Kidney capillary endothelial cell (primary cell): ENCODE measurements around the gene GDA.

Source experiments
- DNase-seq: peaks from one replicate; pipeline ENCODE4 v3.0.0-alpha.2; 2018; ENCODE audit warnings: low spot score

The GDA gene

DNA sequence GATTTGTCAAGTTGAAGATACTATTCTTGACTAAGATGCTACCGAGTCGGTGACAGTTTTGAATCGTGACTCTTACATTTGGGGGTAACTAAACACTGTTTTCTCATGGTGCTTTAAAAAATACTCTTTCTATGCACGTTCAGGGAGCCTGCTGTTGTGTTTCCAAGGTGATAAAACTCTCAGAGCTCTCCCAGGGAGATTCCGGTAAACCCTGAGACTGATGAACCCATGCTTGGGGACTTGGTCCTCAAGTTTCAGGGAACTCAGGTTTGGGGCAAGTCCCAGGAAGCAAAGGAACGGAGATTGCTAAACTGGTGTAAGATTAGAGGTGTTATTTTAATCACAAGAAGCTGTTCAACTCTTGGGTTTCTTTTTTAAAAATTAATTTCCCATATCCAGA lies 1.4 kb downstream of the GDA start:
- DNase-seq: no peak

DNA sequence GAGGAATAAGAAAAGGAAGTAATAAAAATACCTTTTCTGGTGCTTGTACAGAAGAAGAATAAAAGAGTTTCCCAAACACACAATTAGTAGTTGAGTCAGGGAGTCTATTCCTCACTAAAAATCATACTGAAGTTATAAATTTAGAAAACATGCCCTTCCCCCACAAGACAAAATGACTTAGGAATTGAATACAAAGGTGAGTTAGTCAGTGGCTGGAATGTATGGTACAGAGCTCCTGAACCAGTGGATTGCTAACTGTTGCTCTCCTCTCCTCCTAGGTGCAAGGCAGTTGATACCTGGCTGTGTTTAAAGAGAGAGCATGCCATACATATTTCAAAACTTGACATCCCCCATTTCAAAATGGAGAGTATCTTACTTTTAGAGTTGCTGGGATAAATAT lies 1.9 kb downstream of the GDA start:
- DNase-seq: no peak

DNA sequence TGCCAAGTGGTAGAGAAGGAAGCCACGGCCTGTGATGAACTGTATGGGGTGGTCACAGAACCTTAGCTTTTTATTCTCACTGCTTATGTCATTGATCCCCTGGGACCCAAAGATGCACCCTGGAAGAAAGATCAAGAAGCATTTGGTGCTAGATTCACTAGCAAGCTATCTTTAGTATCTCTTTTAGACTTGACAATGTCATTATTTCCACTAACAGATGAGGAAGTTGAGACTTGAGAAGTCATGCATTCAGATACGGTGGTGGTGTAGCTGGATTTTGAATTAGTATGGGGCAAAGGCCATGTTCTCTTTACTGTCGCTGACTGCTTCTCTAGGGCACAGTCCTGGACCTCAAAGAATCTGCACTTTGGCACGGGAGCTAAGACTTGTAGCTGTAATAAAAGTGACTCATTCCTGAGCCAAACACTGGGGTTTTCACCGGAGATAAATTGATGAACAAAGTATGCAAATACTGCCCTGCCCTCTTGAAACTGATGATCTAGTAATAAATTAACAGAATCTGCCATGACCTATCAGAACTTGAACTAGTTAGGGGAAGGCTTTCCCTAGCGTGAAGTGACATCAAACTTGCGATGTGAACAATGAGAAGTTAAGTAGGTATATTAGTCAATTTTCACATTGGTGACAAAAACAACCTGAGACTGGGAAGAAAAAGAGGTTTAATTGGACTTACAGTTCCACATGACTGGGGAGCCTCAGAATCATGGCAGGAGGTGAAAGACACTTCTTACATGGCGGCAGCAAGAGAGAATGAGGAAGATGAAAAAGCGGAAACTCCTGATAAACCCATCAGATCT lies 5.4 kb downstream of the GDA start:
- no peak for DNase-seq

DNA sequence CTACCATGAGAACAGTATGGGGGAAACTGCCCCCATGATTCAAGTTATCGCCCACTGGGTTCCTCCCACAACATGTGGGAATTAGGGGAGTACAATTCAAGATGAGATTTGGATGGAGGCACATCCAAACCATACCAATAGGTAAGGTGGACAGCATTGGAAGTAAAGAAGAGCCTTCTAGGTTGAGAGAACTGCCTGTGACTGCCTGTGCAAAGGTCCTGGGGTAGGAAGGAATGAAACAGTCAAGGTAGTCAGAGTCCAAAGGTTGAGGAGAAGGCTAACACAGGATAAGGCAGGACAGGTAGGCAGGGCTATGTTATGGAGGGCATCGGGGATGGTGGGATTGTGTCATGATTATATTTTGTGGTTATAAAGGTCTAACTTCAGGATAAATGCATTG lies 6.1 kb downstream of the GDA start:
- DNase-seq: no peak

DNA sequence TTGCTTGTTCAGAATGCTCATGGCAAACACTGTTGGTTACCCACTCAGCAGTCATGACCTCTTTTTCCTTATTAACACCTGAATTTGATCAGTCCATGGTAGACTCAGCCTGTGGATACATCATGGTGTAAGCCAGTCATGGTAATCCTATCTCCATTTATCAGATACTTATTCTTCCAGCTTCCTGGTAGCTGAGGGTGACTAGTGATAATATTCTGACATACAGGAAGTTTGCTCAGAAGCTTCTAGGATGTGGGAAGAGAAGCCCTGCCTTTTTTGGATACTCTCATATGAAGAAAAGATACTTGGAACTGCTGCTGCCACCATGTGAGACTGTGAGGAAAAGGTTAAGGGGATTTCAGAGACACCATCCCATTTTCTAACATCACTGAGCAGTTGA lies 7.3 kb downstream of the GDA start:
- no peak for DNase-seq

DNA sequence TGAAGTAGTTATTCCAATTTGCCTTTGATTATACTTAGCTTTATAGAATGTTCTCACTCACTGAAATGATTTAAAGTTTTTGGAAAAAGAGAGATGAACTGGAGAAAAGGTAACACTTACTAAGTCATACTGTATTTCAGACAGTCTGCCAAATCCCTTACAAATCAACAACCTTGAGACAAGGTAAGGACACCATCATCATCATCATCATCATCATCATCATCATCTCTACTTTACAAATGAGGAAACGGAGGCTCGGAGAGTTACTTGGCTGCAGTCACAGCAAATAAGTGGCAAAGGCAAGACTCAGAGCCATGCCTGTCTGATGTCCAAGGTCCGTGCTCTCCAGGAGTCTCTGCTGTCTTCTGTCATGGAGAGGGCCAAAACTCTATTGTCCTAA lies 9.4 kb downstream of the GDA start:
- no peak for DNase-seq

DNA sequence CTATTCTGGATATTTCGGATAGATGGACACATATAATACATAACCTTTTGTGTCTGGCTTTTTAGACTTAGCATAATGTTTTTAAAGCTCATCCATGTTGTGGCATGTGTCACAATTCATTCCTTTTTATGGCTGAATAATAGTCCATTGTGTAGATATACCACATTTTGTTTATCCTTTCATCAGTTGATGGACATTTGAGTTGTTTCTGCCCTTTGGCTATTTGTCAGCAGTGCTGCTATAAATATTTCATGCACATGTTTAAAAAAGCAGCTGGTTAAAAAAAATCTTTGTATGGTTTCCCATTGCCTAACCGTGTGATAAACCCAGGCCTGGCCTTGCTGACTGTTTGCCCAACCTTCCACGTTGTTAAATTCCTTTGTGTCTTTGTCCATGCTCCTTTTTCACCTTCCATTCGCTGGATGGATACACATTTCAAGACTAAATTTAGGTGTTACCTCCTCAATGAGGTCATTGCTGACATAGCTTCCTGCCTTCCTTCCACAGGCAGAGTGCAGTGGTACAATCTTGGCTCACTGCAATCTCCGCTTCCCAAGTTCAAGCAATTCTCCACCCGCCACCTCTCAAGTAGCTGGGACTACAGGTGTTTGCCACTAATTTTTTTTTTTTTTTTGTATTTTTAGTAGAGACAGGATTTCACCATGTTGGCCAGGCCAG lies 11.3 kb downstream of the GDA start:
- DNase-seq: no peak

DNA sequence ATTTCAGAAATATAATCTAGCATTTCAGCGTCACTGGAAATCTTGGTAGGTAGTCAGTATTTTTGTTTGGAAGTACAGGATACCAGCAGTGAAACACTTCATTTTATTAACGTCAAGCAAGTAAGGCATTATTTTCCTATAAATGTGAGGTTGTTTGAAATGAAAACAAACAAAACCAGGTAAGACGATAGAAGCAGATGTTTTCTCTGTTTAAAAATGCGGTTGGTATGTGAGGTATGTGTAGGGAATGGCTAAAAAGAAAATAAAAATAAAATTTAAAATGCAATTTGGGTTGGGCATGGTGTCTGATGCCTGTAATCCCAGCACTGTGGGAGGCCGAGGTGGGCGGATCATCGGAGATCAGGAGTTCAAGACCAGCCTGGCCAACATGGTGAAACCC lies 16.1 kb downstream of the GDA start:
- DNase-seq: no peak

DNA sequence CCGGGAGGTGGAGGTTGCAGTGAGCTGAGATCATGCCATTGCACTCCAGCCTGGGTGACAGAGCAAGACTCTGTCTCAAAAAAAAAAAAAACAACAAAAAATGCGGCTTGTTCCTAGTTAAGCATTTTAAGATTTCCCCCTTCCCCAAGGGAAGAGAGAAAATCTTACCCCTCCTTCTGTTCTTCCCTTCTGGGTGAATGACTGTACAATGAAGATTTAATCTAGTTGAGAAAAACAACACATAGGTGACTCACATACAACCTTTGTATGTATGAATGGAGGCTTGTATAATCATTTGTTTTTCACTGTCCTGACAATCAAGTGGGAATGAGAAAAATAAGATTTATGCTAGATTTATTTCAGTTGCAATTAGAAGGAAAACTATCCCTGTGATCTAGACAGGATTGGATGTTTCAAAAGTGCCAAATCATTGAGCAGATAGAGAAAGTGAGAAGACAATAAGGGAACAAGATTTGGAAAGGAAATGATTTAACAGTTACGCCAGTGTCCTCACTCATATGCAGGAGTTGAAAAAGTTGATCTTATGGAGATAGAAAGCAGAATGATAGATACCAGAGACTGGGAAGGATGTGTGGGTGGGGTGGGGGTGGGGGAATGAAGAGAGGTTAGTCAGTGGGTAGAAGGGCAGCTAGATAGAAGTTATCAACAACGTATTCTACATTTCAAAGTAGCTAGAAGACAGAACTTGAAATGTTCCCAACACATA lies 16.7 kb downstream of the GDA start:
- DNase-seq: no peak

DNA sequence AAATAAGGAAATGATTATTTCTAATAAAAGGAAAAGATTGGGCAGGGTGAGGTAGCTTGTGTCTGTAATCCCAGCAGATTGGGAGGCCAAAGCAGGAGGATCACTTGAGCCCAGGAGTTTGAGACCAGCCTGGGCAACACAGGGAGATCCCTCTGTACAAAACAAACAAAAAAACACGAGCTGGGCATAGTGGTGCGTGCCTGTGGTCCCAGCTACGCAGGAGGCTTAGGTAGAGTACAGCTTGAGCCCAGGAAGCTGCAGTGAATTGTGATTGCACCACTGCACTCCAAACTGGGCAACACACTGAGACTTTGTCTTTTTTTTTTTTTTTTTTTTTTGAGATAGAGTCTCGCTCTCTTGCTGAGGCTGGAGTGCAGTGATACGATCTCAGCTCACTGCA lies 18.8 kb downstream of the GDA start:
- no peak for DNase-seq

DNA sequence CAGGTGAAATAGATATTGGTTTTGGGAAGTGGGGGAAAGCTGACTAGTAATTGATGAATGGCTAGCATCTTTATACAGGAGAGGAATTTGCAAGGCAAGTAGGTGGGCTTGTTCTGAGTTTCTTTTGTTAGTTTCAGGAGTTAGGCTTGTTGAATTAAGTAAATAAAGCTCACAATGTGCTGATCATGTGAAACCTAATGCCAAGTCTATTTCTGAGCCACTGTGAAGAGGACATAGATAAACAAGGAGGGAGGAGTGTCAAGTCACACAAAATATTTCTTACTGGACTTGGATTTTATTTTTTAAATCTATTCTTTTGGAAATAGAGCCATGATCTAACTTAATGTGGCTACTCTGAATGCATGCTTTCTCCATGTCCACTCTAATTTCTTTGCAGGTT lies 19.9 kb downstream of the GDA start:
- DNase-seq: no peak

DNA sequence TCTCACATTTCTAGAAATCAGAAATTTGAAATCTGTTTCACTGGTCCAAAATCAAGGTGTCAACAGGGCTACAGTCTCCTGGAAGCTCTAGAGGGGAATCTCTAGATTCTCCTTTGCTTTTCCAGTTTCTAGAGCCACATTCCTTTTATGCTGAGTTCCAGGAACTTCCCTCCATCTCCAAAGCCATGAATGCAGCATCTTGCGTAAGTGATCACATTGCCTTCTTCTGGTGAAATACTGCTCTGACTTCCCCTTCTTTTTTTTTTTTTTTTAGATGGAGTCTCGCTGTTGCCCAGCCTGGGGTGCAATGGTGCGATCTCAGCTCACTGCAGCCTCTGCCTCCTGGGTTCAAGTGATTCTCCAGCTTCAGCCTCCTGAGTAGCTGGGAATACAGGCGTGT lies 23.8 kb downstream of the GDA start:
- no peak for DNase-seq

DNA sequence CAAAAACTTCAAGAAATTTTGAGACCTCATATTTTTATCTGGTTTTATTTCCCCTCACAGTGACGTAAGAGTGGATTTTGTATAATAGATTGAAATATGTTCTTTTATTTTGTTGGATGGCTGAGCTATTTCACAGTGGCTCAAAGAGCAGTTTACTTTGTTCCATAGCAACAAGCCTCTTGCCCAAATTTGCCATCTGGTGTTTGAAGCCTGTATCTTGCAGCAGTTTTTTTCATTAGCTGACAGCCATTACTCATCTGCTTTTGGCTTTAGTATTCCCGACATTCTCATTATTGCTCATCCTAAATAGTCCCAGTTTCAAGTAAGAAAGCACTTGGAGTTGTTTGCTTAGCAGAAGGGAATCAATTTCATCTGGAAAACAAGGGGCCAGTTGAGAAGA lies 36.3 kb downstream of the GDA start:
- no peak for DNase-seq

DNA sequence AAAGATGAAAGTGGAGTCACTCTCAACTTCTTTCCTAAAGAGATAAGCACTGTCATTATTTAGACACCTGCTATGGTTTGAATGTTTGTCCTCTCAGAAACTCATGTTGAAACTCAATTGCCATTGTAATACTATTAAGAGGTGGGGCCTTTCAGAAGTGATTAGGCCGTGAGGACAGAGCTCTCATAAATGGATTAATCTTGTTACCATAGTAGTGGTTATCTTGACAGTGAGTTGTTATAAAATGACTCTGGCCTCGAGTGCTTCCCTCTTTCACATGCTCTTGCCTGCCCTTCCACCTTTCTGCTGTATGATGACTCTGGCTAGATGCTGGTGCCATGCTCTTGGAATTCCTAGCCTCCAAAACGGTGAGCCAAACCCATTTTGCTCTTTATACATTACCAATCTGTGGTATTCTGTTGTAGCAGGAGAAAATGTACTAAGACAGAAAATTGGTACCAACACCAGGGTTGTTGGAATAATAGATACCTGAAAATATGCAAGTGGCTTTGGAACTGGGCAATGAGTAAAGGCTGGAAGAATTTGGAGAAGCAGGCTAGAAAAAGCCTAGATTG lies 38.0 kb downstream of the GDA start:
- no peak for DNase-seq

DNA sequence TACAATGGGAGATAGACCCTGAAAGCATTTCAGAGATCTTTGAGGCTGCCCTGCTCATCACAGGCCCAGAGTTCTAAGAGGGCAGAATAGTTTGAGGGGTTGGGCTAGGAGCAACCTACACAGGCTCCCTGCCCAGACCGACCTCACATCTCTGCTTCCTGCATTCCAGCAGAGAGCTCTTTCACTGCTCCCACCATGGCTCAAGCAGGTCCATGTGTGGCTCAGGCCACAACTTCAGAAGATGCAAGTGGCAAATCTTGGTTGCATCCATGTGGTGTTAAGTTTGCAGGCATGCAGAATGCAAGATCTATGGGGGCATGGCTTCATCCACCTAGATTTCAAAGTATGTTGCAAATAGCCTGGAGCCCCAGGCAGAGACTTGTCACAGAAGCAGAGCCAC lies 39.0 kb downstream of the GDA start:
- DNase-seq: no peak

DNA sequence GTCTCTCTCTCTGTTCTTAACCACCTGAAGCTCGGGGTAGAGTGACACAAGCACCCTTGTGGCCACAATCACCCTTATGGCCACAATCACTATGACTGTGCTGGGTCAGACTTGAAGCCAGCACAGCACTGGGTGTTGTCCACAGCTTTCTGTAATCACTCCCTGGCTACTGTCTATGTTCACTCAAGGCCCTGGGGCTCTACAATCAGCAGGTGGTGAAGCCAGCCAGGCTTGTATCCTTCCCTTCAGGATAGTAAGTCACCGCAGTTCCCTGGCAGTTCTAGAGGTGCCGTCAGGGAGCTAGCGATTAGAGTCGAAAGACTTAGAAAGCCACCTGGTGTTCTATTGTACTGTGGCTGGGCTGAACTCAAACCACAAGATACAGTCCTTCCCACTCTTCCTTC lies 44.2 kb downstream of the GDA start:
- DNase-seq: no peak

DNA sequence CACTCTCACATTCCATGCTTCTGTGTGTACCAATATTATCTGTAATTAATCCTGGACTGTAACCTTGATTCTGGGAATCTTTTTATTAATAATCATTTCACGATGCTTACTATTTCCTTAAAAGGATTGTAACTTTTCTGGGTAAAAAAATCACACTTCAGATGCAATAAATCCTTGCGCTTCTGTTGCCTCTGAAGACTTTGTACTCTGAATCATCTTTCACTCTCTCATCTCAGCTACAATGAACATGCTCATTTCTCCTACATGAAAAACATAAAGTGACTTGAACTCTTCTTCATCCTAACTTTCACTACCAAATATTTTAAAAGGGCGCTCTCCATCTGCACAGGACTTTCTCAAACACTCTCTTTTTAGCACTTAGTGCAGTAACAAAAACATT lies 50.0 kb downstream of the GDA start:
- DNase-seq: no peak

DNA sequence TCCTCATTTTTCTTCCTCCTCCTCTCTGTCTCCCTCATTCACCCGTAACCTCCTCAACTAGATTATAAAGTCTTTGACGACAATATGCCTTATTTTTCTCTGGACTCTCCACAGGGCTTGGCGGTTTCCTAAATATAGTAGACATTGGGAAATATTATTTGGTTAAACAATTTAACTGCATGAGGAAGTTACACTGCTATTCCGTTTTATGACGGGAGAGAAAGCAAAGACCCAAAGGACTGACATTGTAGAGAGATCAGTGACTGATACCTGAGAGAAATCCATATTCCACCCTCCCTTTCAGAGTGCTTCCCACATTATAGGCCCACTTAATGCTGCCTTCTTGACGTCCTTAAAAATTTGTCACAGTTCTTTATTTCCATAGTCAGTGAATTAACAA lies 51.2 kb downstream of the GDA start:
- no peak for DNase-seq

DNA sequence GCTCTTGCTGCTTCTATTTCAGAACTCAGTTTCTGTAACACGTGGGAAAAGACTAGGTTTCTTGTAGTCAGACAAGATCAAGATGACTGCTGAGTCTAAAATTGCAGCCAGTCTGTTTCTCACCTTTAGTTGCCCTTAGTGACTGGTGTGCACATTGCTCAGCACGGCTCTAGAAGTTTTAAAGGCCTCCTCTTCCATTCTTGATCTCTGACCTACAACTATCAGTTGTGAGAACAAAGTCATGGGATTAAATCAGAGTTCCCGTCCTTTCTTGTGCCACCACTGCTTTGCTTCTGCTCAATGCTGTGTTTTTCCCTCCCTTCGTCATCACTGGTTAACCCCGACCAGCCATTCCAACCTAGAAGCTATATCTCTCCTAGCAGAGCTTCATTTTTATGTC lies 52.8 kb downstream of the GDA start:
- no peak for DNase-seq

DNA sequence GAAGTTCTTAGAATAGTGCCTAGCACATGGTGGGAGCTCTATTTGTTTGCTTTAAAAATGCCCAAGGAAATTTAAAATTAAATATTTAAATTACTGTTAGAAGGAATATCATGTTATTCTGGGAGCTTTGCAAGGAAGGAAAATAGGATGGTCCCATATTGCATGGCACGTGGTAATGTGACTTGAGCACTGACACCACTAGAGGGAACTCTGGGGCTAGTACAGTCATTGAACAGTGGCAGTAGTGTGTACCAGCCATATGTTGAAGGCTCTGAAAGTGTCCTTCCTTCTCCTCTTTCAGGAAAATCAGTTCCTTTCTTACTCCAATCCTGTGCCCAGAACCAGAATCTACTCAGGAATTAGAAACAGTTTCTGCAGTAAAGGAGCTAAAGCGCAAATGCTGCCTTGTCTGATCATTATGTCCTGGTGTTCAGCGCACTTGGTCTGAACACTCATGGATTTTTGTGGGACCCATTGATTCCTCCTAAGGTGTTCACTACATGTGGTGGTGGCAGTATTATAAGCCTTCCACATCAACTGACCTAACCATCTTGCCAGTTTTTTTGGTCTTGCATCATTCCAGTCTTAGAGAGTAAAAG lies 54.1 kb downstream of the GDA start:
- peak; percentile 8 for DNase-seq

DNA sequence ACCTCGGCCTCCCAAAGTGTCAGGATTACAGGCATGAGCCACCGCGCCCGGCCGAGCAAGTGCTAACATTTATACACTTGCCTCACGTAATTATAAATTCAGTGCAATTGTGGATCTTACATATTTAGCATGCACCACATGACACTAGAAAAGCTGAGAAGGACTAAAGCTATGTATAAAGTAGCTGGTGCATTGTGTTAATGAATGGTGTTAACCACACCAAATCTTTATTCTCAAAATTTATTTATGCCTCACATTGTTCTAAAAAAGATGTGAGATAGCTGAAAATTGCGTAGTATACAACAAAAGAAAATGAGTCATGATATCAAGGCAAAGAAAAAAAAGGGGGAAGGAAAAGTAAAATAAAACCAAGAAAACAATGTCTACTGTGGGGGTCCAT lies 54.8 kb downstream of the GDA start:
- DNase-seq: no peak

DNA sequence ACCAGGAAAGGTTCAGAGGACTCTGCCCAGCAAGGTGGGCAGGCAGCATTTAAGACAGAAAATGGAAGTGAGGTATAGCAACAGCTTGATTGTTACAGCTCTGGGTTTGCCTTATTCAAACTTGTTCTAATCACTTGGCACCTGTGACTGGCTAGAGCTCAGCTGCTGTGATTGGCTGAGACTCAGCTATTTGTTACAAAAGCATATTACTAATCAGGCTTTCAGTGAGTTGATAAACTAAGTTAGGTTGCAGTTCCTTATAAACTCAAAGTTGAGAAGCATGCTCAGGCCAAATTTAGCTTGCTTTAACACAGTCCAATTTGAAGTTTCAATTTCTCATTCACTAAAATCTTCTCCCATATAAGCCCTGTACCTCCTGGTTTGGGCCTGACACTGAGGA lies 56.3 kb downstream of the GDA start:
- DNase-seq: no peak

DNA sequence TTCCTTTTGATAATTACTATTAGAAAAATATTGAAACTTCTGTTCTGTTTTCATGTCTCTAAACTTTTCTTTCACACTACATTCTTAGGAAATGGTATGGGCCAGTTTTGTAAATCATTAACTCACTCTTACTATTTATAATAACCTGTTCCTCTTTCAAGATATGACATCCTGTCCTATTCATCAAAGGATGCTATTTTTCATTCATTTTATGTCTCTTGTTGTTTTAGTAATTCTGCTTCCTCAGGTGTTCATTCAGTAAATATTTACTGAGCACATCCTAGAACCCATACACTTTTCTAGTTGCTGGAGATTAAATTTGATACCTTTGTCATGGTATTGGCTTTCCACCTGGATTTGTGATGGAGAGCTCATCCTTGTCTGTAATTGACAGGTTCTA lies 58.0 kb downstream of the GDA start:
- DNase-seq: no peak
